ENCODE measurements around the gene KIZ. TPM values are rescaled to one million over a fixed set of nuclear protein-coding genes. Genes with fewer than 3 reads are reported as not detected.

Gene KIZ
- total and polyA plus RNA-seq, 2 donors from 2014 or later = 17.3 to 21.8 TPM

DNA sequence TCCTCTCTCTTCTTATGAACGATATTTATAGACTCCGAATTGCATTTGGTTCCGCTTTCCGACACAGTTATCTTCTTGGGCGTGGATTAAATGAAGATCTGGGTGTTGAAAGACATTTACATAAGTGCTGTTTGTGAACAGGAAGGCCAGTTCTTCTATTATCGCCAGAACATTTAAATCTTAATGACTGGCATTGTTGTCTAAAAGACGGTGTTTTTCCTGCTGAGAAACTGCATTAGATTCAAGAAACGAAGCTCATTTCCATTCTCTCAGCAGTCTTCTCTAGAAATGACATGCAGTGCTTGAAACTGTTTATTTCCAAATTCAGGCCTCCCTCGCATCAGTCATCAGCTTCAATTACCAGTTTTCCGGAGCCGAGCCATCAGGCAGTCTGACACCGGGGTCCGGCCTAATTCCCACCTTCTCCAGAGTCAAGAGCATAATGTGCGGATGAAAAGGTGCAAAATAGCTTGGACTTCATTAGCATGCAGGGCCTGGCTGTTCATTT, 35.7 kb upstream of the KIZ start:
- Histone ChIP-seq H3K4me3 (ENCODE audit: low read length in 3 of 3) (no peak overlapping the region), H3K9ac (ENCODE audit: low read length in 3 of 3) (no peak overlapping the region), H3K36me3 (ENCODE audit: control insufficient read depth in 2 of 3, insufficient read depth in 3 of 3, low read length in 3 of 3) (no peaks in the 10 kb centered on the region), H3K4me1 (ENCODE audit: control insufficient read depth in 2 of 3, insufficient read depth in 2 of 3, low read depth in 1 of 3, low read length in 3 of 3) (no peaks in the 10 kb centered on the region), H3K27ac (ENCODE audit: low read depth in 2 of 2, low read length in 2 of 2) (no peak overlapping the region), H3K27me3 (ENCODE audit: control insufficient read depth, insufficient read depth, low read length) (peaks cover 4% of the 10 kb centered on the region), H3K9me3 (ENCODE audit: control insufficient read depth in 2 of 3, insufficient read depth in 1 of 3, low read length in 3 of 3) (no peaks in the 10 kb centered on the region)
- FAIRE-seq = no peak
- TF ChIP-seq CTCF (IDR thresholded peaks at IDR 0.05; ENCODE audit: borderline replicate concordance, extremely low read depth, insufficient read depth) = no peak
- DNase-seq = no peak
- intact Hi-C loops (cut with DNase I) = no loop called here

DNA sequence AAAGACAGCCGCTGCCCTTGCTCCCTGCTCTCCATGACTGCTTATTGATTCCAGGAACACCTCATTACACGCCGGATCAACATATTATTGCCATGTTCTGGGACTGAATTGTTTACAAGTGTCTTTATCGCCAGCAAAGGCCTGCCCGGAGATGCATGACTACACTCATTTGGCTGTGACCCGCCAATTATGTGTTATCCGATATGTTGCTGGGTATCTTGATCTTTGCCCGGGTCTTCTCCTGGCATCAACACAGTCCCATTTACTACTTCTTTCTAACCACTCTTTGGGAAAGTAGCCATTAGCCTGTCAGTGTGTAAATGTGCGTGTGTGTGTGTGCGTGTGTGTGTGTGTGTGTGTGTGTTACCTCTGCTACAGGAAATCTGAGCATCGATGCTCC, 35.2 kb upstream of the KIZ start:
- H3K27ac ChIP-seq (ENCODE audit: low read depth in 2 of 2, low read length in 2 of 2) = no peak overlapping the region
- H3K9ac ChIP-seq (ENCODE audit: low read length in 3 of 3) = no peak overlapping the region
- DNase-seq = peak in 3 of 5 donors; percentile 31 to 42 (median 37)
- H3K9me3 ChIP-seq (ENCODE audit: control insufficient read depth in 2 of 3, insufficient read depth in 1 of 3, low read length in 3 of 3) = no peaks in the 10 kb centered on the region
- H3K4me3 ChIP-seq (ENCODE audit: low read length in 3 of 3) = no peak overlapping the region
- no peak for TF ChIP-seq CTCF (IDR thresholded peaks at IDR 0.05; ENCODE audit: borderline replicate concordance, extremely low read depth, insufficient read depth)
- H3K36me3 ChIP-seq (ENCODE audit: control insufficient read depth in 2 of 3, insufficient read depth in 3 of 3, low read length in 3 of 3) = no peaks in the 10 kb centered on the region
- no peak for FAIRE-seq
- intact Hi-C loops (cut with DNase I) = no loop called here
- H3K27me3 ChIP-seq (ENCODE audit: control insufficient read depth, insufficient read depth, low read length) = peaks cover 4% of the 10 kb centered on the region
- H3K4me1 ChIP-seq (ENCODE audit: control insufficient read depth in 2 of 3, insufficient read depth in 2 of 3, low read depth in 1 of 3, low read length in 3 of 3) = no peaks in the 10 kb centered on the region

DNA sequence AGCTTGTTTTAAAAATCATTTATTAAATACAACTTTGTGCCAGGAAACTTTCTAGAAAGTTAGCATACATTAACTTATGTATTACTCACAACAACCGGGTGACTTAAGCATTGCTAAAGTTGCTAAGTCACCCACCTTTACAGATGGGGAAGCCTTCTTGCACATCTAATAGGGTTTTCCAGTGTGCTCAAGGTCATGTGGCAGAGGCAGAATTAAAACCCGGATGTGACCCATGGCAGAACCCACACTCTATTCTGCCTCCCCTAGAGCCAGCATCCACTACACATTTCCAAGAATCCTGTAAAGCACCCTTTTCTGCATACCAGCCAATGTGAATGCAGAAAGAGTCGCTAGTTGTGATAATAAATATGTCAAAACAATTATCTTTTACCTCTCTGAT, 33.1 kb upstream of the KIZ start:
- Histone ChIP-seq H3K36me3 (ENCODE audit: control insufficient read depth in 2 of 3, insufficient read depth in 3 of 3, low read length in 3 of 3) (no peaks in the 10 kb centered on the region), H3K9ac (ENCODE audit: low read length in 3 of 3) (no peak overlapping the region), H3K9me3 (ENCODE audit: control insufficient read depth in 2 of 3, insufficient read depth in 1 of 3, low read length in 3 of 3) (no peaks in the 10 kb centered on the region), H3K4me1 (ENCODE audit: control insufficient read depth in 2 of 3, insufficient read depth in 2 of 3, low read depth in 1 of 3, low read length in 3 of 3) (no peaks in the 10 kb centered on the region), H3K27ac (ENCODE audit: low read depth in 2 of 2, low read length in 2 of 2) (no peak overlapping the region), H3K27me3 (ENCODE audit: control insufficient read depth, insufficient read depth, low read length) (peaks cover 6% of the 10 kb centered on the region), H3K4me3 (ENCODE audit: low read length in 3 of 3) (no peak overlapping the region)
- no peak for TF ChIP-seq CTCF (IDR thresholded peaks at IDR 0.05; ENCODE audit: borderline replicate concordance, extremely low read depth, insufficient read depth)
- FAIRE-seq = no peak
- DNase-seq = no peak
- intact Hi-C loops (cut with DNase I) = no loop called here
